ENCODE measurements around the gene DRC7.
"Not testable (repeated sequence)": the region's sequence is repeated elsewhere in the genome, so short reads cannot be mapped to it uniquely, and the experiment has no call there.

The DRC7 gene

DNA sequence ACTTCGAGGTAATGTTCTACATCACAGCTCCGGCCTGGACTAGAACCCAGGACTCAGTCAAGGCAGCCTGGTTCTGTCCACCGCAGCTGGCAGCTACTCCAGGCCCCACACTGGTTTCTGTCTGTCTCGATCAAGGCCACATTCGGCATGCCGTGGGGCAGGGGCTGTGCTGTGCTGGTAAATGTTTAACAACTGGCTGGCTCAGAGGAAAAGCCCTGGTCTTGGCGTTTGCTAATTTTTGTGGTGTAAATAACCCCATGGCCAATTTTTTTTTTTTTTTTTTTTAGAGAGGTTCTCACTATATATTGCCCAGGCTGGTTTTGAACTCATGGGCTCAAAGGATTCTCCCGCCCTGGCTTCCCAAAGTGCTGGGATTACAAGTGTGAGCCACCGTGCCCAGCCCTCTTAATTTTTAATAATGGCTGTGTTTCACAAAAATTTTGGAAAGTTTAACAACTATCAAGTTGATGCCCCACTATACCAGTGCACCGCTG, 328 bp upstream of the DRC7 start:
- no peak for DNase-seq (ENCODE audit: low read depth)

GRCh38 chr16:57695680-57696069, 1.1 kb downstream of the DRC7 start:
- DNase-seq (ENCODE audit: low read depth): no peak

GRCh38 chr16:57696240-57696639, 1.6 kb downstream of the DRC7 start:
- no peak for DNase-seq (ENCODE audit: low read depth)

DNA sequence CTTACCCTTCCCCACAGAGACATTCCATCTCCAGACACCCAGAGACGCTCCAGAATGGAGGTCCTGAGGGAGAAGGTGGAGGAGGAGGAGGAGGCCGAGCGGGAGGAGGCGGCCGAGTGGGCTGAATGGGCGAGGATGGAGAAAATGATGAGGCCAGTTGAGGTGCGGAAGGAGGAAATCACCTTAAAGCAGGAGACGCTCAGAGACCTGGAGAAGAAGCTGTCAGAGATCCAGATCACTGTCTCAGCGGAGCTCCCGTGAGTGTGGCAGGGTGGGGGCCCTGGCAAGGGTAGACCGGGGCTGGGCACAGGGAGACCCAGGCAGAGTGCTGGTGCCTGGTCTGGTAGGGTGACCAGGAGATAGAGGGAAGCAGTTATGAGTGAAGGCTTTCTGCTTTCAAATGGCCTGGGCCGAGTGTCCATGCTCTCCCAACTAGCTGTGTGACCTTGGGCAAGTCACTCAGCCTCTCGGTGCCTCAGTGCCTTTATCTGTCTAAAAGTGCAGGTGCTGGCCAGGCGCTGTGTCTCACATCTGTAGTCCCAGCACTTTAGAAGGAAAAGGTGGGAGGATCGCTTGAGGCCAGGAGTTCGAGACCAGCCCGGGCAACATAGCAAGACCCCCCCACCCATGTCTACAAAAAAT, 3.4 kb downstream of the DRC7 start:
- no peak for DNase-seq (ENCODE audit: low read depth)

GRCh38 chr16:57698812-57699405, 4.3 kb downstream of the DRC7 start:
- no peak for DNase-seq (ENCODE audit: low read depth)

- no peak for DNase-seq (ENCODE audit: low read depth)
Measured at GRCh38 chr16:57699481-57699880, 4.9 kb downstream of the DRC7 start.

GRCh38 chr16:57699899-57700298, 5.3 kb downstream of the DRC7 start:
- DNase-seq (ENCODE audit: low read depth): no peak

DNA sequence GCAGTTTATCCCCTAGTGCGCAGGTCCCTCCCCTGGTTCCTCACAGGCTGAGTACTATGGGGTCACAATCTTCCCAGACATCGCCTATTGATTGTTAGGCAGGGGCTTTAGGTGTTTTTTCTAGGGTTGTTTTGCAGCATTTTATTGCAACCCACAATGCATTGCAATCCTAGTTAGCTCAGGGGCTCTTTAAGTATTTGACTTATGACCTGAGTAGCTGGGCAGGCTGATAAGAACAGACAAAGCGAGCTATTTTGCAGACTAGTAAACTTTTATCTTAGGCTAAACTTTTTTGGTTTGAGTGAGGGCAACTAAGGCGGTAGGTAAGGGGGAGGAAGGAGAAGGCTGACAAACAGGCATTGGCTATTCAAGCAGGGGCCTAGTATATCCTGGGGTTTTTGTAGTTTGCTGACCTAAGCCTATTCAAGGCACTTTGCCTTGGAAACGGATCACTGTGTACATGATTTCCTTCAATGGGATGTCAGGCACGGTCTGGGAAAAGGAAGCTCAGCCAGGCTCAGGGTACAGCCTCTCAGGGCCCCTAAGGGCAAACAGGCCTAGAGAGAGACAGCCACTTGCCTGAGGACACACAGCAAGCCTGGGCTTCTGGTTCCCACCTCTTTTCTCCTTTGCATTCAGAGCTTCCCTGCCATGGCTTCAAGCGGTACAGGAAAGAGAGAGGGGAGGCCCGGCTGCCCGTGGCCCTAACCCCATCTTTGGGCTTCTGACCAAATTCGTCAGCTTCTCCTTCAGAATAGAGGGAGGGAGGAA, 6.4 kb downstream of the DRC7 start:
- DNase-seq (ENCODE audit: low read depth): no peak

DNA sequence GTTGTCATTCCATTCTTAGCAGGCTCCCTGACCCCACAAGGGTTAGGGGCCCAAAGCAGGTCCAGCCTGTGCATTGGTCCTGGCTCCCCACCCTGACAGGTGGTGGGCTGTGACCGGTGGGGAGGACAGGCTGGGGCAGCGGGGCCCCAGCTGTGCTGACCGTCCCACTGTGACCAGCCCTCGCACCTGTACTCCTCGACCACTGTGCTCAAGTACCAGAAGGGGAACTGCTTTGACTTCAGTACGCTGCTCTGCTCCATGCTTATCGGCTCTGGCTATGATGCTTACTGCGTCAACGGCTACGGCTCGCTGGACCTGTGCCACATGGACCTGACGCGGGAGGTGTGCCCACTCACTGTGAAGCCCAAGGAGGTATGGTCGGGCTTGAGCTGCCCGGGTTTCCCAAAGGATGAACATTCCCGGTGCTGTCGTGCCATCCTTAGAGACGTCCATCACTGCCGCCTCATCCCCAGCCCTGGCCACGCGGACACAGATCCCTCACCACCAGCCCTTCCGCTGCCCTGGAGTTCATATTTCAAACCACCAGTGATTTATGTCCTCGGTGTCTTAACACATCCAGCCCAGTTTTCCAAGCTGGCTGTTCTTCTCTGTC, 7.3 kb downstream of the DRC7 start:
- no peak for DNase-seq (ENCODE audit: low read depth)

- DNase-seq (ENCODE audit: low read depth): no peak
Measured at GRCh38 chr16:57703416-57704010, 8.9 kb downstream of the DRC7 start.

GRCh38 chr16:57704011-57704904, 9.7 kb downstream of the DRC7 start:
- DNase-seq (ENCODE audit: low read depth): no peak

DNA sequence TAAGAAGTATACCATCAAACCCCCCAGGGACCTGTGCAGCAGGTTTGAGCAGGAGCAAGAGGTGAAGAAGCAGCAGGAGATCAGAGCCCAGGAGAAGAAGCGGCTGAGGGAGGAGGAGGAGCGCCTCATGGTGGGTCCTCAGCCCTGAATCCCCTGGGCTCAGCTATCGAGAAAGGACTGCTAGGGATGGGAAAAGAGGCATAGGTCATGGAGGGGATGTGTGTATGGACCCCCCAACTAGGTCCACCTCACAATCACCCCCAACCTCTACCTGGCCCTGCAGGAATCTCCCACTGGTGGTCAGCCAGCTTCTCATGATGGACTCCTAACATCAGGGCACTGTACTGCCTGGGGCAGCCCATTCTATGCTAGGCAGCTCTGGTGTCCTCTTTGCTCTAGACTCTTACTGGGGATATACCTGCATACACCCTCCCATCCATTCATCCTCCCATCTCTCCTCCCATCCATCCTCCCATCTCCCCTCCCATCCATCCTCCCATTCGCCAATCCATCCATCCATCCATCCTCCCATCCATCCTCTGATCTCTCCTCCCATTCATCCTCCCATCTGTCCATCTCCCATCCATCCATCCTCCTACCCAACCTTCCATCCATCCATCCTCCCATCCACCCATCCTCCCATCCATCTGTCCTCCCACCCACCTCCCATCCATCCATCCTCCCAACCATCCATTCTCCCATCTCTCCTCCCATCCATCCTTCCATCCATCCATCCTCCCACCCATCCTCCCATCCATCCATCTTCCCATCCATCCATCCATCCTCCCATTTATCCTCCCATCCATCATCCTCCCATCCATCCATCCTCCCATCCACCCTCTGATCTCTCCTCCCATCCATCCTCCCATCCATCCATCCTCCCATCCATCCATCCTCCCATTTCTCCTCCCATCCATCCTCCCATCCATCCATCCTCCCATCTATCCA, 10.6 kb downstream of the DRC7 start:
- DNase-seq (ENCODE audit: low read depth): no peak

DNA sequence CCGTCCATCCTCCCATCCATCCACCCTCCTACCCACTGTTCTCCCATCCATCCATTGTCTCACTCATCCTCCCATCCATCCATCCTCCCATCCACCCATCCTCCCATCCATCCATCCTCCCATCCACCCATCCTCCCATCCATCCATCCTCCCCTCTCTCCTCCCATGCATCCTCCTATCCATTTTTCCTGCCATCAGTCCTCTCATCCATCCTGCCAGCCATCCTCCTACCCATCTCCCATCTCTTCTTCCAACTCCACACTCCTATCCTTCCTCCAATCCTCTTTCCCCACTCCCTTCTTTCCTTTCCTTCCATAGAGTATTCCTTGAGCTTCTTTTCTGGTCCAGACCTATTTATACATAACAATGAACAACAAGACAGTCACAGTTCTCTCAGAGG, 12.1 kb downstream of the DRC7 start:
- DNase-seq (ENCODE audit: low read depth): no peak

DNA sequence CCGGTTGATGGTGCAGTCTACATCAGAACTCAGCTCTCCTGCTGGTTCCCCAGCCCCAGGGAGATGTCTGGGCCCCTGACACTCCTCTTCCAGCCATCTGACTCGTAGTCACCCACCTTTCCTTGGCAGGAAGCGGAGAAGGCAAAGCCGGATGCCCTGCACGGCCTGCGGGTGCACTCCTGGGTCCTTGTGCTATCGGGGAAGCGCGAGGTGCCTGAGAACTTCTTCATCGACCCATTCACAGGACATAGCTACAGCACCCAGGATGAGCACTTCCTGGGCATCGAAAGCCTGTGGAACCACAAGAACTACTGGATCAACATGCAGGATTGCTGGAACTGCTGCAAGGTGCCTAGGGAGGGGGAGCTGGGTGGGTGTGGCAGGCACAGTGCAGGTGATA, 12.7 kb downstream of the DRC7 start:
- DNase-seq (ENCODE audit: low read depth): no peak

- DNase-seq (ENCODE audit: low read depth): no peak
Measured at GRCh38 chr16:57708168-57708567, 13.6 kb downstream of the DRC7 start.

DNA sequence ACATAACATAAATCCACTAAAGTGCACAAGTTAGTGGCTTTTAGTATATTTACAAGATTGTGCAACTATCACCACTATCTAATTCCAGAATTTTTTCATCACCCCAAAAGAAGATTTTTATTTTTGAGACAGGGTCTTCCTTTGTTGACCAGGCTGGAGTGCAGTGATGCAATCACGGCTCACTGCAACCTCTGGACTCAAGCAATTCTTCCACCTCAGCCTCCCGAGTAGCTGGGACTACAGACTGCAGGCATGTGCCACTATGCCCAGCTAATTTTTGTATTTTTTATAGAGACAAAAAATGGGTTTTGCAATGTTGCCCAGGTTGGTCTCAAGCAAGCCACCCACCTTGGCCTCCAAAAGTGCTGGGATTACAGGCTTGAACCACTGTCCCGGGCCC, 15.1 kb downstream of the DRC7 start:
- DNase-seq (ENCODE audit: low read depth): no peak

DNA sequence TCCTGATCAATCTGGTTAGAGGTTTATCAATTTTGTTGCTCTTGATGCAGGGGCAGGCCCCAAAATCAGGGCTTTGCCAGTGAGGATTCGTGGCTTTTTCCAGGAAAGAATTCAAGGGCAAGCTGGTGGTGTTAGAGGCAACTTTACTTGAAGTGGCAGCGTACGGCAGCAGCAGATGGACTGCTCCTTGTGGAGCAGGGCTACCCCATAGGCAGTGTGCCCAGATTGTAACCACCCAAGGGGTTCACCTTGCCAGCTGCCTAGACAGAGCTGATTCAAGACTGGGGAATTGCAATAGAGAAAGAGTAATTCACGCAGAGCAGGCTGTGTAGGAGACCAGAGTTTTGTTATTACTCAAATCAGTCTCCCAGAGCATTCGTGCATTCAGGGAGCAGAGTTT, 16.7 kb downstream of the DRC7 start:
- no peak for DNase-seq (ENCODE audit: low read depth)

- DNase-seq (ENCODE audit: low read depth): no peak
Measured at GRCh38 chr16:57711993-57712392, 17.4 kb downstream of the DRC7 start.

GRCh38 chr16:57712569-57712968, 18.0 kb downstream of the DRC7 start:
- not testable (repeated sequence) for DNase-seq (ENCODE audit: low read depth)

- DNase-seq (ENCODE audit: low read depth): no peak
Measured at GRCh38 chr16:57713596-57713995, 19.0 kb downstream of the DRC7 start.

Data from stimulated activated CD8-positive, alpha-beta memory T cell treated with anti-CD3 and anti-CD28 coated beads, Interleukin-4, amount 100 ng/mL, for 24 hours (primary cell).